ENCODE data around the gene PGAP1. TPM values are rescaled to one million over a fixed set of nuclear protein-coding genes. Genes with fewer than 3 reads are reported as not detected.

The PGAP1 gene
- total RNA-seq, 2 donors from 2014 or later, result 8.3 to 12.0 TPM

Small RNA genes within 50 kb of the gene (small RNA-seq; reads per million reads assigned to genes)
- 0 reads per million in 2 donors for gene AC012486.1

Other genes starting within 250 kb of the PGAP1 start
- 10 to 100 TPM; 17.5 to 31.3 TPM for gene GTF3C3, start 127.0 kb downstream of the PGAP1 start, total RNA-seq
- gene C2orf66, start 117.4 kb downstream of the PGAP1 start, total RNA-seq, result under 1 TPM in 1 of 2 donors, not detected in 1; 0.32 TPM